Suppressor macrophage treated with lipopolysaccharide for 1 hour (primary cell): ENCODE results near the gene PTPA.

Experiments
- DNase-seq, 3 donors: peaks; one replicate each; pipeline ENCODE4 v3.0.0-alpha.2; 2020 to 2022

The PTPA gene

DNA sequence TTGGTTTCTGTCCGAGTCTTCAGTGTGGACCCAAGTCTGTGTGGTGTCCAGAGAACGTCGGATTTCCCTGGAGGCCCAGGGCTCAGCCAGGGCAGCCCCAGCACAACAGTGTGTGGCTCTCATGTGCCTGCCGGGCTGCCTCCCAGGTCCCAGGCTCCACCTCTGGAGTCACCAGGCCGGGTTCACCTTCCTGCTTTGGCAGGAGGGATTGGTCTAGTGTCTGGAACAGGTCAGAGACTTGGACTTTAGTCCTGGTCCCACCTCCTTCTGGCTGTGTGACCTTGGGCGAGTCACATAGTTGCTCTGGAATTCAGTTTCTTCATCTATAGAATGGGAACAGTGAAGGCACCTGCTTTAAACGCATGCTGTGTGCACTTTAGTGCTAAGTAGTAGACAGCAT, 27.1 kb upstream of the PTPA start:
- DNase-seq = no peak

DNA sequence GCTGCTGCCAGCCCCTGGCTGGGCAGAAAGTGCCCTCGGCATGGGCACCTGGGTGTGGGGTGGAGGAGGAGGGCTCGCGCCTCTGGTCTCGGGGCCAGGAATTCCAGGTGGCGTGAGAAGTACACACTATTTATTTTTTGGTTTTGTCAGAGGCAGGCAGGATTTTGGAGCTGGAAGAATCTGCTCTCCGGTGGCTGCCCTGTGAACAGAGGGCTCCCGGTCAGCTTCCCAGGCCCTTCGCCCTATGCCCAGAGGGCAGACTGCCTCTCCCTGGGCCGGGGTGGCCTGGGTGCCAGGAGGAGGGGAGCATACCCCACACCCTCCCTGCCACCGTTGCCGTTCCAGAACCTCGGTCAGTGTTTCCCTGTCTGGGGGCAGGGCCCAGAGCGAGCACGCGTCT, 22.0 kb upstream of the PTPA start:
- no peak for DNase-seq

GRCh38 chr9:129093602-129094386, 17.4 kb upstream of the PTPA start:
- DNase-seq = no peak

DNA sequence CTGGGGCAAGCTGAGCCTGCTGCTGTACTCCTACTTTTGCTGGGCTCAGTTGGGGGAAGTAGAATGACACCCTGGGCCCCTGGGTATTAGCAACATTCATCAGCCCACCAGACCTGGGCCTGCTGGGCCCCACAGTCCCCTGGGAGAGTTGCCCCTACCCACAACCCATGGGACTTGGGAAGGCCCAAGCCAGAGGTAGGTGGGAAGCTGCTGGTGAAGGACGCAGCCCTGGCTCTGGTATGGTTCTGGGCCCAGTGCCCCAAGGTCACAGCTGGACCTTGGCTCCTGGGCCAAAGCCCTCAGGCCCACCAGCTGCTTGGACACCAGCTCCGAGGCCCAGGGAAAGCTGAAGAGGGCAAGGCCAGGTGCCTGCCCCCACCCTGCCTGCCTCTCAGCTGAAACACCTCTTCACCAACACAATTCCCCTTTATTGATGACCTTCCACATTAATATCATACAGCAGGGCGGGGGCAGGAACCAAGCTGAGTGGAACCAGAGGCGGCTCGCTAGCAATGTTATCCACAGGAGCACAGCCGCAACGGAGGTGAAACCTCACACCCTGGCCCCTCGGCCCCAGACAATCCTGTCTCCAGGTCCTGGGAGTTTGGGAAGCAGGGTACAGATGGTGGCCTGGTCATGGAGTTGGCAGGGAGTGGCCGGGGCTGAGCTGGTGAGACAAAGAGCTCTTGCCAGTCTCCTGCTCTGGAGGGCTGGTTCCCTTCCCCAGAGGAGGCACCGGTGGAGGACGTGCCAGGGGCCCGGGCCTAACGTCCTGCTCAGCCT, 16.6 kb upstream of the PTPA start:
- DNase-seq = no peak

GRCh38 chr9:129095170-129095667, 16.0 kb upstream of the PTPA start:
- no peak for DNase-seq

DNA sequence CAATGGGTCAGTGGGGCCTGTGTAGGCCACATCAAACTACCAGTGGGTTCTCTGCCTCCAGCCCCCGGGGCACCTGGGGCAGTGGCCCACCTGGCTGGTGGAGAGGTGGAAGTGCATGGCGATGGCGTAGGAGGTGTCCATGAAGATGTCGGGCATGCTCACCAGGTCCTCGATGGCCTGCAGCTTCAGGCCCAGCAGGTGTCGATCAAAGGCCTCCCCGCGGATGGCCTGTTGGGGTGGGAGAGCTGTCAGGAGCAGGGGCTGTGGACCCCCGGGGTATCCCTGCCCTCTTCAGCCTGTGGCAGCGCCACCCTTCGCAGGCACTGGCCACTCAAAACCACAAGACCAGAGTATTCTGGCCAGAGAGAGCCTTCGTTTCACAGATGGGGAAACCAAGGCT, 15.3 kb upstream of the PTPA start:
- no peak for DNase-seq

DNA sequence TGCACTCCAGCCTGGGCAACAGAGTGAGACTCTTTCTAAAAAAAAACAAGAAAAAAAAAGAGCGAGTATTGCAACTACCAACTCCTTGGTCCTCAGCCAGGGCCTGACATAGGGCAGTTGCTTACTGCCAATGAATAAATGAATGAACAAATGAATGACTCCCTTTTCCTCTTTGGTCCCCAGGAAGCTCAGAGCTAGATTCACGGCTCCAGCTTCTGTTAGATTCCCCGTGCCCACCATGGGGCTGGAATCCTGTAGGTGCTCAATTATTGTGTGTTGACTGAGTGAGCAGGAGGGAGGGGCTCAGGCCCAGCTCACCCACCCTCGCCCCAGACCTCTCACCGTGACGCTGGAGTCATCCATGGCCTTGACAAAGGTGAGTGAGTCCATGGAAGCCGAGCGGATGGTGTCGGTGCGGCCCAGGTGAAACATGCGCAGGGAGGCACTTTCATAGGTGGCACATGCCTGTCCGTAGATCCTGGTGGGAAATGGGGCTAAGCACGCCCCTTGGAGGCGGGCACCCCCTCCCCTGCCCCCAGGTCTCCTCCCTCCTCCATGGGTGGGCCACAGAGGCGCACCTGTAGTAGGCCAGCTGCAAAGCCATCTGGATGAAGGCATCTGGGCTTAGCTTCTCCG, 13.4 kb upstream of the PTPA start:
- no peak for DNase-seq

GRCh38 chr9:129098328-129098727, 12.9 kb upstream of the PTPA start:
- no peak for DNase-seq

DNA sequence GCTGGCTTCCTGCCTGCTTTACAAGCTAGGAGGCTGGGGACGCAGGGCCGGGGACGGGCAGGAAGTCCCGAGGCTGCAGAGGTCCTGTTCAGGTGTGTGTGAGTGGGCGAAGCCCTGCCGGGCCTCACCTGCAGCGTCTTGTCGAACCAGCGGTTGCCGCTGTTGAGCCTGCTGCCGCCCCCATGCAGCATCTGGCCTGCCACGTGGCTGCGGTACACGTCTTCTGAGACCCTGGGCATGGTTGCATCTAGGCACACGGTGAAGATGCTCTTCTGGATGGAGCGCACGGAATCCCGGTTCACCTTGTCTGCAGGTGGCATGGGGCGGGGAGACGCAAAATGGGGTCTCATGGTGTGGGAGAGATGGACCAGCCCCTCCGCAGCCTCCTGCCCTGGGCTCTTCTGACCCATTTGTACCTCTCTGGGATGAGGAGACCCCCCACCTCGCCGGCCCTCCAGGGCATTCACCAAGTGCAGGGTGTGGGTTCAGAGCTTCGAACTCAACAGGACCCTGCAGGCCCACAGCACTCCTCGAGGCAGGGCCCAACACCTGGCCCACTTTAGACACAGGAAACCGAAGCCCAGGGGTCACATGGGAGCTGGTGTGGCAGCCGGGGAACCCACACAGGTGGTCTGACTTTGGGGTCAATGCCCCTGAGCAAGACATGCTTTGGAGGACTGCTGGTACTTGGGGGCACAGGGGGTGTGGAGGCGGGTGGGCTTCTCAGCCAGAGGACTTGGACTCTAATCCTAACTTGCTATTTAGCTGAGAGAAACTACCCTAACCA, 10.6 kb upstream of the PTPA start:
- no peak for DNase-seq

GRCh38 chr9:129101279-129101678, 9.9 kb upstream of the PTPA start:
- no peak for DNase-seq

GRCh38 chr9:129102095-129102525, 9.1 kb upstream of the PTPA start:
- DNase-seq = no peak

GRCh38 chr9:129102791-129103594, 8.2 kb upstream of the PTPA start:
- peak; percentile 56 to 74 (median 60) for DNase-seq

DNA sequence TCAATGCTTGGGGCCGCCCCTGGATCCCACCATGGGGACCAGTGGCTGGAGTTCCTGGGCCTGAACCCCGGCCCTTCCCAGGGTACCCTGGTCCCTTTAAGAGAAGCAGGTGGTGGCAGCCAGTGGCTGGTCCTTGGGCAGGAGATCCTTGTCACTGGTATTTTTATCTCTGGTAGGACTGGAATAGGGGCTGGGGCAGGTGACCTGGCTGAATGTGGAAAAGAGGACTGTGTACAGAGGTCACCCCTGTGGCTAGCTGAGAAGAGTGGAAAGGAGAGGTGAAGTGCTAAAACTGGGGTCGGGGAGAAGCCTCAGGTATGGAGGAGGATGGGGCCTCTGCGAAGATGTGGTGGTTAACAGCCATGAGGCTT, 7.6 kb upstream of the PTPA start:
- no peak for DNase-seq

GRCh38 chr9:129104051-129104450, 7.2 kb upstream of the PTPA start:
- DNase-seq = no peak

GRCh38 chr9:129105857-129106694, 5.1 kb upstream of the PTPA start:
- DNase-seq = no peak

GRCh38 chr9:129107651-129108050, 3.6 kb upstream of the PTPA start:
- no peak for DNase-seq

DNA sequence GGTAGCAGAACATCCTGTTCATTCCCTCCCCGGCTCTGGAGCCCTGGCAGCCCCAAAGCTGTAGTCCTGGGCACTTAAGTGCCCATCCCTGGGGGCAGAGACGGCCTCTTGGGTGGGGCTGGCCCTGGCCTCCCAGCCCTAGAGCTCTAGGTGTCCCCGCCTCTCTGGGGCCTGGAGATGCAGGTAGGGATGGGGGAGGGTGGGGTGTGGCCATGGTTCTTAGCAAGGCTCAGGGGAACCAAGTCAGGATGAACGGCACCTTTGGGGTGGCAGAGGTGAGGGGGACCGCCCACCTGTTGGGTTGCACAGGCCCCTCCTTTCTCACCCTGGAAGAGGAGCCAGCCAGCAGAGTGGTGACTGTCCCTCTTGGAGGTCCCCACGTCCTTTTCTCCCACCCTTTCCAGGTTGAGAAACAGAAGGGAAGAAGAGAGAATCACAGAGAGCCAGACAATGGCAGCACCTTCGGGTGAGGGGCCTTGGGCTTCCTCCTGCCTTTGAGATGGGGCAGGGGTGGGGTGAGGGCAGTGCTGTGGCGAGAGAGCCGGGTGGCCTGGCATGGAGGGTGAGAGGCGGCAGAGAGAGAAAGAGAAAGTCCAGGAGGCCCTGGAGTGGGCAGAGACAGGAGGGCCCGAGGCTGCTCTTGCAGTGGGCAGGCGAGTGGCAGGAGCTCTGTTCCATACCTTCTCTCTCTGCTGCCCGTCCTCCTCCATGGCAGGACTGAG, 3.0 kb upstream of the PTPA start:
- DNase-seq = no peak

- DNase-seq = no peak
Observed at GRCh38 chr9:129108805-129109536, 2.2 kb upstream of the PTPA start.

GRCh38 chr9:129109537-129109903, 1.7 kb upstream of the PTPA start:
- DNase-seq = peak; percentile 35 to 54 (median 53)
